Stimulated activated naive CD4-positive, alpha-beta T cell (primary cell): ENCODE measurements around the gene EEF2KMT.
"Not testable (repeated sequence)": the region's sequence is repeated elsewhere in the genome, so short reads cannot be mapped to it uniquely, and the experiment has no call there.

ENCODE experiments used
- DNase-seq, 6 experiments: peaks; one replicate each; lab custom pipeline; 2025; lab: John Stamatoyannopoulos, UW

EEF2KMT gene

DNA sequence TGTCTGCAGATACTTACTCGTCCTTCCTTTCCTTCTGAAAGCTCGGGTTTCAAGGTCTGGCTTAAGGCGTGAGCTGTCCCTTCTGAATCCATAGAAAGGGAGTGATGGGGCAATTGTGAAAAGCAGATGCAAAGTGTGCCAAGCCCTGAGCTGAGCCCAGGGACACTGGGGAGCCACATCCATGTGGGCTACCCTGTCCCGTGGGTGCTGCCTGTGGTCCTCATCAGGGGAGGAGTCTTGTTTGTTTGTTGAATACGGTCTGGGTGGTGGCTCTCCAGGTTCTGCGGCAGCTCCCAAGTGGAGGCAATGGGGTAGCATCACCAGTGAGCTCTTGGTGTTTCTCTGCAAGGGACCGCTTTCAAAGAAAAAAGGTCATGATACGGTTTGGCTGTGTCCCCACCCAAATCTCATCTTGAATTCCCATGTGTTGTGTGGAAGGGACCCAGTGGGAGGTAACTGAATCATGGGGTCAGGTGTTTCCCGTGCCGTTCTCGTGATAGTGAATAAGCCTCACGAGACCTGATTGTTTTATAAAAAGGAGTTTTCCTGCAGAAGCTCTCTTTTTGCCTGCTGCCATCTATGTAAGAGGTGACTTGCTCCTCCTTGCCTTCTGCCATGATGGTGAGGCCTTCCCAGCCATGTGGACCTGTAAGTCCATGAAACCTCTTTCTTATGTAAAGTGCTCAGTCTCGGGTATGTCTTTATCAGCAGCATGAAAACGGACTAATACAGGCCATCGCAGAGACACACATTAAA, 27.0 kb downstream of the EEF2KMT start:
- DNase-seq: no peak

DNA sequence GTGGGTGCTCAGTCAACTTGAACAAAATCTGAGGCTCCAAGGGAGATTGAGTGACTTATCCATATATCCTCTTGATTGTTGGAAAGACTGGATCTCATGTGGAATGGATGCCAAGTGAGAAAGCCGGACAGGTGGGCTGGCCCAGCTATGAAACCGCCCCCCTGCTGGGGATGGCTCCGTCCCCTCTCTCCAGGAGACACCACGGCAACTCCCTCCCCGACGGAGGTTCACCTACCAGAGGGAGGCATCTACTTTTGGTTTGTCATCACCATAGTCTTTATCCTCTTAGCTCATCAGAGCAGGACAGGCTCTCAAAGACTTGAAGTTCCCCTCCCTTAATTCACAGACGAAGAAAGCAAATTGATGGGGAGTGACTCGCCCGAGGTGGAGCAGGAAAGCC, 27.7 kb downstream of the EEF2KMT start:
- no peak for DNase-seq

DNA sequence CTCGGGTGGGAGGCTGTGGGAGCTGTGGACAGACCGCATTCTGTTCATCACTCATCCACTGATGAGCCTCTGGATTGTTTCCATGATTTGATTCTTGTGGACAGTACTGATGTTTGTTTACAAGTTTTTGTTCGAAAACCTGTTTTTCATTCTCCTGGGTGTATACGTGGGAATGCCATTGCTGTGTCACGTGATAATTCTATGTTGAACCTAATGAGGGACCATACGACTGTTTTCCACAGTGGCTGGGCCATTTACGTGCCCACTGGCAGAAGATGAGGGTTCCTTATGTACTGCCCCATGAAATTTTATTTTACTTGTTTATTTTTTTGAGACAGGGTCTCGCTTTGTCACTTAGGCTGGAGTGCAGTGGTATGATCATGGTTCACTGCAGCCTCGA, 28.5 kb downstream of the EEF2KMT start:
- DNase-seq: no peak

DNA sequence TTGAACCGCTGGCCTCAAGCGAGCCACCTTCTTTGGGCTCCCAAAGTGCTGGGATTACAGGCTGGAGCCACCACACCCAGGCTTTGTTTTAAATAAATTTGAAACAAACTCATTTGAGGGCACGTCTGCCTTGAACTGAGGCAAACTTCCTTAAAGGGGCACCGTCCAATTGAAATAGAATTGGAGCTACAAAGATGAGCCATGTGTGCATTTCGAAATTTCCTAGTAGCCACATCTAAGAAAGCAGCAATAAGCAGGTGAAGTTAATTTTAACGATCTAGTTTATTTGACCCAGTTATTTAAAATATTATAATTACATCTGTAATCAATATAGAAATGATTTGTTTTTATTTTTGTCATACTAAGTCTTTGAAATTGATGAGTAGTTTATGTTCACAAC, 31.1 kb downstream of the EEF2KMT start:
- no peak for DNase-seq

DNA sequence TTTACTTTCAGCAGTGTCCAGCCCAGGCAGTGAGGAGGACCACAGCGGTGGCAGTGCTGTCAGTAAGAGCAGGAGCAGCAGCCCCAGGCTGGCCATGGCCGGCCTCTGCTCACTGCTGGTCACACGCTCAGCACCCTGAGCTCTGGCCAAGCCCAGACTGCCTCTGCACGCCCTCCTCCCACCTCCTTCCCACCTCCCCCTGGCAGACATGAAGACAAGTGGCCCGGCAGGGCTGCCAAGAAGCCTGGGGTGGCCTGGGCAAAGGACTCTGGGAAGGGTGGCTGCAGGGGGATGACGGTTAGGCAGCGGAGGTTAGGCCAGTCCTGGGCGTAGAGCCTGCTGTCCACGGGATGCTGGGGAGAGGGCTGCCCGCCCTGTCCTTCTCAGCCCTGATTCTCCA, 31.8 kb downstream of the EEF2KMT start, which contains the start of gene C16orf89:
TSS of gene C16orf89 (minus strand) at position 144 of the 400 bp plus-strand sequence. CDS start at position 96, 48 bp downstream.
- DNase-seq: no peak

DNA sequence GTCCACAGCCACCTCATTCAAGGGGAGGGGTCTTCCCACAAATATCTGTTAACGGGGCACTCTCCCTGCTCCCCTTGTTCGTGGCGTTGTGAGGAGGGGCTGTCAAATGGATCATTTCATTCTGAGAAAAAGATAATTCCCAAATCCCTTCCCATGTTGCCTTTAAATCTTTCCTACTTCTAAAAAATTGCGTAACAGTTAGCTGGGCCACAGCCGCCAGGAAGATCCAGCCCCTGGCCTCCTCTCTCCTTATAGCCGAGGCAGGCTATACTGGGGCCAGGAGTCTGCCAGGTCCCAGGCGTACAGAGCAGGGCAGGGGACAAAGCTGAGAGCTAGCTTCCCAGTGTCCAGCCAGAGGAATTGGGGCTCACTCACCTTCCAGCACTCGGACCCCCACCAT, 32.3 kb downstream of the EEF2KMT start:
- no peak for DNase-seq

DNA sequence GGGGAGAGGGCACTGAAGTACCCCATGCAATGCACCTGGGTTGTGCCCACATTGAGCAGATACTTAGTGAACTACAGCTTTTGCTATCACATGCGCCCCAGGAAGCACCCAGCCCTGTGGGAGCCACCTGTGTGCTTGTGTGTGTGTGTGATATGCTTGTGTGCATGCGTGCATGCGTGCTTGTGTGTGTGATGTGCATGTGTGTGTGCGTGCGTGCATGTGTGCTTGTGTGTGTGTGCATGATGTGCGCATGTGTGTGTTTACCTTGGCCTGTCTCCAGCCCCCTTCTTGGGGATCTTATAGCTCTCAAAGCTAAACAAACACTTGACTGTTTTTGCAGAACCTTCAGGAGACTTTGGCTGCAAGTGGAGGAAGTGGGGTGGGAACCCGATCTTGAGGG, 32.7 kb downstream of the EEF2KMT start:
- no peak for DNase-seq

DNA sequence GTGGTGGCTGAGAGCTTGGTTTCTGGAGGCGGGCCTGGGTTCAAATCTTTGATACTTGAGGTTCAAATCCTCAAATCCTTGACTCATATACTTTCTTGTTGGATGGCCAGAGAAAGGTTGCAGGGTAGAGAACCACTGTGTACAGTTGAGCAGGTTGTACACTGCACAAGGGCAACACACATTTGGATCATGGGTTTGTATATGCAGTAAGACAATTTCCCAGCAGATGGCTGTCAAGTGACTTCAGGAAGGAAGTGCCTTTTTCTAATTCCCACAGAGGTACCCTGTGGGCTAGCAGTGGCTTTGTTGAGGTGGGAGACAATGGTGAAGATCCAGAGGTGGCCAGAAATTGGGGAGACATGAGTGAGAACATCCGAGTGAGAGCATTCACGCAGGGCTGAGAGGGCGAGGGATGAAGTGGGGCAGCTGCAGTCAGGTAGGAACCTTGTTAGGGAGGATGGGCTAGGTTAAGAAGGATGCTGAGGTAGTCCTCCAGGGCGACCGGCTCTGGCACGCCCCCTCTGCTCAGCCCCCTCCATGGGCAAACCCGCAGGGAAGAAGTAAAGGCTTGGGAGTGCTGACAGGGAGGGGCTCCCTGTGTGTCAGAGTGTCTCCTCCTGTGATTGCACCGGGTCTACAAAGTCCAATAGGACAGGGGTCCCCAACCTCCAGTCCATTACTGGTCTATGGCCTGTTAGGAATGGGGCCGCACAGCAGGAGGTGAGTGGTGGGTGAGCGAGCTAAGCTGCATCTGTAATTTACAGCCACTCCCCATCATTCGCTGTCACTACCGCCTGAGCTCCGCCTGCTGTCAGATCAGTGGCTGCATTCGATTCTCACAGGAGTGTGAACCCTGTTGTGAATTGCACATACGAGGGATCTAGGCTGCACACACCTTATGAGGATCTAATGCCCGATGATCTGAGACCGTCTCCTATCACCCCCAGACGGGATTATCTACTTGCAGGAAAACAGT, 34.5 kb downstream of the EEF2KMT start:
- DNase-seq: no peak

DNA sequence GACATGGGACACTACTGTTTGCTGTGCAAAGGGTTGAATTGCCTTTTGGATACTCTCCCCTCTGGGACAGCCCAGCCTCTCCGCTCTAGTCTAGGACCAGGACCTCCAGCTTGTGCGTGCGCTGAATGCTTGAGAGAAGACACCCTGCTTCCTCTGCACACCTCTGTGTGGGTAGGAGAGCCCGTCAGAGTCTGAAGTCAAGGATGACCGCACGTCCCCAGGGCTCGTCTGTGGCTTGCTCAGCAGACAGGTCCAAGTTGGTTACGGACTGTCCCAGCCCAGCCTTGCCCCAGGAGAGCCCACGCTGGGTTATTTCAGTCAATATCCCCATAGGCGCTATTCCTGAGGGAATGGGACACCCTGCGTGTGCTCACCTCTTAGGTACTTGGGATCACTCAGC, 35.5 kb downstream of the EEF2KMT start:
- no peak for DNase-seq

DNA sequence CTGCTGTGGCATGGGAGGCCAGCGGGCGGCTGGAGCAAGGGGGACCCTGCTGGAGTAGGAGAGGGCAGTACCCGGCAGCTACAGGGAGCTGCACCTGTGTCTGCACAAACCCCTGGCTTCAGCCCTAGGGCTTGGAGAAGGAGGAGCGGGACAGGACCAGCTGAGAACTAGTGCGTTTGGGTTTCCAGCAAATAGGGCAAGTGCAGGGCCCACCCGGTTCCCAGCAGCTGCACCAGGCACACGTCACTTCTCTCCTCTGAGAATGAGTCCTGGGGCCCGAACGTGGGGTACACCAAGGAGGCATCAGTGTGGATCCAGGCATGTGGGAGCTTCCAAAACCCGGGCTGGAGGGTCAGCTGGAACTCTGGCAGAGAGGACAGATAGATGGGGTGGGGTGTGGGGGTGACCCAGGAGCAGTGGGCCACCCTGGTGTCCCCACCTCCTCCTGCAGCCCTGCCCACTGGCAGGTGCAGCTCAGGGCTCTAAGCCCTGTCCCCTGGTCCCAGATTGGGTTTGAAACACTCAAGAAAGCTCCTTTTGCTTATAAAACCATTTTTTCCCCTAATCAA, 37.4 kb downstream of the EEF2KMT start:
- DNase-seq: no peak

DNA sequence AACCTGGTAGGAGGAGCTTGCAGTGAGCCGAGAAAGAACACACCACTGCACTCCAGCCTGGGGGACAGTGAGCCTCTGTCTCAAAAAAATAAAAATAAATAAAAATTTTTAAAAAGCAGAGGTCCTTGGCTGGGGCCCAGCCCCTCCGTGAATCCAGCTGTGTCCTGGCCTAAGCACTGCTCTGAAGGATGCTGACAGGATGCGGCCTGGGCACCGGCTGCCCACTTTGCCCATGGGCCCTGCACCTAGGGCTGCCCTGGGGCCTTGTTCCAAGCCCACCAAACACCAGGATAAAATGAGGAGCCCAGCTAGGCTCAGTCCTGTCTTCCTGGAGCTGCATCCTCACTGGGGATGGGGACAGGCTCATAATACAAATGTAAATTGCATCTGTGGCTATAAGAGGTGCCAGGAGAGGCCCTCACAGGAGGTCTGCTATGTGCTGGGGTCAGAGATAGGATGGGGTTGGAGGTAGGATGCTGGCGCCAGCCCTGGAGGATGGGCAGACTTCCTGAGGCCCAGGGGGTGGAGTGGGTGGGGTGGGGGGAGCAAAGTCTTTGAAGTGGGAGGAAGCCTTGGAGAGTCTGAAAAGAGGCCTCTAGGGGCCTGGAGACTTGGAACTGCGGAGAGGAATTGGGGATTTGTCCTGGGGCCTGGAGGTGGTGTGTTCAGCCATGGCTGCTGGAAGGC, 38.1 kb downstream of the EEF2KMT start:
- no peak for DNase-seq

DNA sequence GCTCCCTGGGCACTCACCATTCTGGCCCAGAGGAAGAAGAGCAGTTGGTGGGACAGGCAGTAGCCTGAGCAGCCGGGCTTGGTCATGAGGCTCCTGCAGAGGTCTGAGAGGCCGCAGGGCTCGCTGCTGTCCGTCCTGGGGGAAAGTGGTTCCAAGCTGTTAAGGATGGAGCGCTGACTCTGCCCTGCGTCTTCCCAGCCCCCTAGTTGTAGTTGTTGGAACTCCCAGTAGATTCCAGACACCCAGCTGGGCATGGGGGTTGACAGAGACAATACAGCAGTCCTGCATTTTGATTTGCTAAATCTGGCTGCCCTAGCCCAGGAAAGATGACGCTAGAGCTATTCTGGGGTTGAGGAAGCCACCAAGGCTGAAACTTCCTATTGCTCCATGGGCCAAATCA, 39.1 kb downstream of the EEF2KMT start:
- DNase-seq: no peak

DNA sequence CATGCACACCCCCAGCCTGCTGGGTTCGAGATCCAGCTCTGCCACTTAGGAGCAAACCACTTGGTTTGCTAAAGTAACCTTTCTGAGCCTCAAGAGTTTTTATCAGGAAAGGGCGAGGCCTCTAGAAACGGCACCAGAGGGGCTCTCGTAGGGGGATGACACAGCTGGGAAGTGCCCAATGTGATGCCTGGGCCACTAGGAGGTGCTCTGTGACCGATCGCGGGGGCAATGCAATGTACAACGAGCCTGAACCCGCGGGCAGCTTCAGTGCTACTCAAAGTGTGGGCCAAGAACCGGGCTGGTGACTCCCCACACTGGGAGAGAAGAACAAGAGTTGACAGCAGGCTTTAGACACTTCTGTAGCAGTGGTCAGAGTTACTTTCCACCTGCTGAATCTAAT, 41.2 kb downstream of the EEF2KMT start:
- DNase-seq: peak in 4 of 6 experiments; percentile 2 to 21 (median 12)

DNA sequence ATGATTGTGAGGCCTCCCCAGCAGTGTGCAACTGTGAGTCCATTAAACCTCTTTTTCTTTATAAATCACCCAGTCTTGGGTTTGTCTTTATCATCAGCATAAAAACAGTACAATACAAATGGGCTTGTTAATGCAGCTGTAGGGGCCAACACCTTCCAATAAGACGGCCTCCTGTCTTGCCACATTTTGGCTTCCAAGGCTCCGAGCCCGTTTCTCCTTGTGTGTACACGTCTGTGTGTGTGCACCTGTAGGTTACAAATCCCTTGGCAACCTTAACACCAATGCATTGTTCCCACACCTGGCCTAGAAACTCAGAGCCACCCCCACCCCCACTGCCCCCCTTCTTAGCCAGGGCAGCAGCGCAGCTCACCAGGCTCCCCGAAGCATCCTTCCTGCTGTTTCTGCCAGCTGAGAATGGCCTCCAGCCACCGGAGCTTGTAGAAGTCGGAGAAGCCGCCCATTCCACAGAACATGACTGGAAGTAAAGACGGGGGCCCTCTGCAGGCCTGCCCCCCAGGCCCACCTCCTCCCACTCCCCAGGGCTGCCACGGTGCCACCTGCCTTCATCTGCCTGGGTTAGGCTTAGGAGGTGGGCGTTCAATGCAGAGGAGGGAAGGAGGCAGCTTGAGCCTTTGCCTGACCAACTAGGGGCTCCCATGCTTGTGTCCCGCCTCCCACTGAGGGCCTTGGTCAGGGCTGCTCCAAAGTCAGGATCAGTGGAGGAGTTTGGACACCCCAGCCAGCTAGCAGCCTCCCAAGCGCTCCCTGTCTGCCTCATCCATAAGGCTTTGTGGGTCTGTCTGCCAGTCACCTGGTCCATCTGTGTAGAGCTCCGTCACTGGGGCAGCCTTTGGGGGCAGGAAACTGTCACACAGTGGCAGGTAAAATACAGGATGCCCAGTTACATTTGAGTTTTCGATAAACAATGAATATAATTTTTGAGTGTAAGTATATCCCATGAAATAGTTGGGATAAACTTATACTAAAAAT, 42.4 kb downstream of the EEF2KMT start:
- no peak for DNase-seq

DNA sequence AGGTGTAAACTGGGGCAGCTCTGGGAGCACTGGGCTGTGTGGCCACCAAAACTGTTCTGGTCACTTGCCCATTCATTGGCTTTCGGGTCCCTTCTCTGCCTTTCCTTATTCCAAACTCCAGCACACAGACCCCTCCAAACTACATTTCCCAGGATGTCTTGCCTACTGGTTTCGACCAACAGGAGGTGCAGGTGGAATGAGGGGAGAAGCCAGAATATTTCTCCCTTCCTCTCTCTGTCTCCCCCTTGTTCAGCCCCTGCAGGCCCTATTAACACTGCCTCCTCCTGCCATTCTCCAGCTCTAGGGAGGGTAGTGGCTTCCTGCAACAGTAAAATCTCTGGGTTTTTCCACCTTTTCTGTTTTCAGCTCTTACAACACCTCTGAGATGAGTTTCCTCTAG, 50.7 kb downstream of the EEF2KMT start:
- no peak for DNase-seq

DNA sequence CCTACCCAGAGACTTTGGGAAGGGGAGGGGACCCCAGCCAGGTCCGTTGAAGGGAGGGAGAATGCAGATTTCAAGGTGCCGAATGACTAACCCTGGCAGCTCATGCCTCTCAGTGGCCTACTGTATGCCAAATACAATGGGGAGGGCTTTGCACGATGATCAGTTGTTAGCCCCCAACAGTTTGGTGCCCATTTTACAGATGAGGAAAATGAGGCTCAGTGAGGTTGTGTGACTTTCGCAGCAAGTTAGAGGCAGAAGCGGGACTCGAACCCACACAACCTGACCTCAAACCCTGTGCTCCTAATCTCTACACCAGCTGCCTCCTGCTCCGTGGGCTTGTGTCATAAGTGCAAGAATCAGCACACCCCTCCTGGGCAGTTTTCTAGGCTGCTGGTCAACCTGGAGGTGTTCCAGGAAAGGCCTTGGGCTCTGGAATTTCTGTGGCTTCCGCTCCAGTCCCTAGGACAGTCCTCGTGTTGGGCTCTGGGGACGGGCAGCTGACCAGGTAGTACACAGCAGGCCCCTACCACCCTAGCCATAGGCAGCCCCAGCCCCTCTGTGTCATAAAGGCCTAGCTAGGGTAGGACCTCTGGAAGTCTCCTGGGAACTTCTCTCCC, 52.0 kb downstream of the EEF2KMT start:
- no peak for DNase-seq

DNA sequence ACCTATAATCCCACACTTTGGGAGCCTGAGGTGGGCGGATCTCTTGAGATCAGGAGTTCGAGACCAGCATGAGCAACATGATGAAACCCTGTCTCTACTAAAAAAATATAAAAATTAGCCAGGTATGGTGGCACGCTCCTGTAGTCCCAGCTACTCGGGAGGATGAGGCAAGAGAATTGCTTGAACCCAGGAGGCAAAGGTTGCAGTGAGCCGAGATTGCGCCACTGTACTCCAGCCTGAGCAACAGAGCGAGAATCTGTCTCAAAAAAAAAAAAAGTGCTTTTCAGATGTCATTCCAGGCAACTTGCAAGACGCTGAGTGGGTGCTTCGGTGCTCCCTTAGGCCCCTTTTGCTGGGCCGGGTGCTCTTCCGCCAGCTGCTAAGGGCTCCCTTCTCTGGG, 53.0 kb downstream of the EEF2KMT start:
- DNase-seq: not testable (repeated sequence)

DNA sequence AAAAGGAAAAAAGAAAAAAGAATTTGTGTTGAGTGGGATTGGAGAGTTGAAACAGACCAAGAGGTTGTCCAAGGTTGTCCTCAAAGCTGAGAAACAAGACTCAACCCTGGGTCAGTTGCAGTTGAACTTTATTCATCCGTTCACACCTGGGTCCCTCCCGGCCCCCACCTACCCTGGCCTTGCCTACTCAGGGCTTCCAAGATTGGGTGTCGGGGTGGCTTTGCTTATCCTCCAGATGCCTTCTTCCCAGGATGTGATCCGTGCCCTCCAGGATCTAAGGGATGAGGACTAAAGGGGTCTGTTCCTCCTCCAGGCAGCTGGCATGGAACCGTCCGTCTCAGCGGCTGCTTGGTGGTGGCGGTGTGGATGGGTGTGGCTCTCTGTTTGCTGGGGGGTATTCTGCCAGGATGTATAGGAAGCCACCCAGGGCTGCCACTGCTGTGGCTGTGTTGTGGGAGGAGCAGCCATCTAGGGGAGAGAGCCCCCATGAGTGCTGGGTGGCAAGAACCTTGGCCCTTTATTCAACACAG, 53.5 kb downstream of the EEF2KMT start:
- DNase-seq: no peak

DNA sequence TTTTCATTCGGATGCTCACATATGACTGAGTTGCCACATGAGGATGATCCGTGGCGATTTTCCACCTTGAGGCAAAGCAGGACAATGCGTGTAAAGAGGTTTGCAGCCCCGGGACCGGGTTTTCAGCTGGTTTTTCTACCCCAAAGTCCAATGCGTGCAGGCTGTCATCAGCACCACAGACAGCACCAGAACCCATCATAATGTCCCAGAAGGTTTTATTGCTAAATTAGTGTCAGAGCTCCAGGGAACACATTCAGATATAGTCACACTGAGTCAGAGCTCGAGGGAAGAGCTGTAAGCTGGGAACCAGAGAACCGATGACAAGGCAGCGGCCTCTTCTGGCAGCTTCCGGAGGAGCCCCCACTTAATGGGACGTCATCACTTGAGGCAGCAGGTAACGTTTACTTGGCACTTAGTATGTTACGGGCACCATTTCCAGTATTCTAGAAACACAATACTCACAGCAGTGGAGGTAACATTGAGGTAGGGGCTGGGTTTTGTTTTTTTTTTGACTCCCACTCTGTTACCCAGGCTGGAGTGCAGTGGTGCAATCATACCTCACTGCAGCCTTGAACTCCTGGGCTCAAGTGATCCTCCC, 54.9 kb downstream of the EEF2KMT start:
- DNase-seq: no peak
